Mesendoderm (in vitro differentiated cells): ENCODE measurements around the gene MMP25. TPM values are rescaled to one million over a fixed set of nuclear protein-coding genes. Genes with fewer than 3 reads are reported as not detected.
A peak's percentile ranks its signal among the peaks of the same experiment; 100 is the strongest.

Experiments
- DNase-seq: peaks from one replicate; pipeline ENCODE4 v3.0.0; 2013
- H2AK5ac ChIP-seq: 2 replicates; pipeline ENCODE4 v1.6.1; 2013; ENCODE audit warnings: low read length, inconsistent platforms
- H2BK120ac ChIP-seq: 2 replicates; pipeline ENCODE4 v1.6.1; 2013; ENCODE audit warnings: low read depth, mild to moderate bottlenecking, low read length, moderate library complexity, mixed read lengths
- H2BK15ac ChIP-seq: replicated peaks from 2 replicates; pipeline ENCODE4 v1.6.1; 2013; ENCODE audit warnings: low read depth, mild to moderate bottlenecking, moderate library complexity
- H2BK5ac ChIP-seq: 2 replicates; pipeline ENCODE4 v1.6.1; 2013; ENCODE audit warnings: low read length, inconsistent platforms
- H3K18ac ChIP-seq: 2 replicates; pipeline ENCODE4 v1.6.1; 2013; ENCODE audit warnings: mild to moderate bottlenecking, low read length, mixed read lengths
- H3K23ac ChIP-seq: one replicate; pipeline ENCODE4 v1.6.1; 2013; ENCODE audit warnings: low read length
- H3K27ac ChIP-seq: 2 replicates; pipeline ENCODE4 v1.5.1; 2013; ENCODE audit warnings: low read depth, mild to moderate bottlenecking, inconsistent platforms, low read length, moderate library complexity
- H3K27me3 ChIP-seq: 2 replicates; pipeline ENCODE4 v1.6.1; 2013; ENCODE audit warnings: low read length, control low read depth, mild to moderate bottlenecking, inconsistent platforms; ENCODE audit not compliant: insufficient read depth, poor library complexity
- H3K36me3 ChIP-seq: 2 replicates; pipeline ENCODE4 v1.6.1; 2013; ENCODE audit warnings: low read length, inconsistent platforms; ENCODE audit not compliant: control insufficient read depth, insufficient read depth
- H3K4ac ChIP-seq: one replicate; pipeline ENCODE4 v1.6.1; 2013; ENCODE audit warnings: low read depth, mild to moderate bottlenecking, low read length, moderate library complexity
- H3K4me1 ChIP-seq: 2 replicates; pipeline ENCODE4 v1.6.1; 2013; ENCODE audit warnings: low read depth, low read length, inconsistent platforms; ENCODE audit not compliant: control insufficient read depth
- H3K4me2 ChIP-seq: 2 replicates; pipeline ENCODE4 v1.6.1; 2013; ENCODE audit warnings: low read length
- H3K4me3 ChIP-seq: 2 replicates; pipeline ENCODE4 v1.5.1; 2013; ENCODE audit warnings: mild to moderate bottlenecking, low read length
- H3K56ac ChIP-seq: one replicate; pipeline ENCODE4 v1.6.1; 2013; ENCODE audit warnings: low read length
- H3K79me1 ChIP-seq: 2 replicates; pipeline ENCODE4 v1.6.1; 2013; ENCODE audit warnings: low read length, inconsistent platforms
- H3K79me2 ChIP-seq: 2 replicates; pipeline ENCODE4 v1.6.1; 2013; ENCODE audit warnings: mild to moderate bottlenecking, low read length; ENCODE audit not compliant: control insufficient read depth, insufficient read depth
- H3K9ac ChIP-seq: 2 replicates; pipeline ENCODE4 v1.6.1; 2013; ENCODE audit warnings: low read length, inconsistent platforms
- H4K5ac ChIP-seq: one replicate; pipeline ENCODE4 v1.6.1; 2013; ENCODE audit warnings: low read length
- H4K8ac ChIP-seq: one replicate; pipeline ENCODE4 v1.6.1; 2013; ENCODE audit warnings: low read depth, mild to moderate bottlenecking, control low read depth, low read length, moderate library complexity
- WGBS: extraction: QIAGEN DNeasy Blood & Tissue Kit; methylation state at CpG from one replicate; pipeline ENCODE4 v1.1.7; 2013; ENCODE audit warnings: low lambda C conversion rate, missing lambda C conversion rate; ENCODE audit not compliant: insufficient coverage; ENCODE audit errors: extremely low coverage; 5-methylcytosine and 5-hydroxymethylcytosine counted together
- polyA plus RNA-seq, 2 experiments: library from polyadenylated mRNA; stranded (reverse); fragments of 200-250 nt; gene quantifications; one replicate each; pipeline ENCODE4 v1.2.3, GENCODE V29; 2013

MMP25 gene, protein sequence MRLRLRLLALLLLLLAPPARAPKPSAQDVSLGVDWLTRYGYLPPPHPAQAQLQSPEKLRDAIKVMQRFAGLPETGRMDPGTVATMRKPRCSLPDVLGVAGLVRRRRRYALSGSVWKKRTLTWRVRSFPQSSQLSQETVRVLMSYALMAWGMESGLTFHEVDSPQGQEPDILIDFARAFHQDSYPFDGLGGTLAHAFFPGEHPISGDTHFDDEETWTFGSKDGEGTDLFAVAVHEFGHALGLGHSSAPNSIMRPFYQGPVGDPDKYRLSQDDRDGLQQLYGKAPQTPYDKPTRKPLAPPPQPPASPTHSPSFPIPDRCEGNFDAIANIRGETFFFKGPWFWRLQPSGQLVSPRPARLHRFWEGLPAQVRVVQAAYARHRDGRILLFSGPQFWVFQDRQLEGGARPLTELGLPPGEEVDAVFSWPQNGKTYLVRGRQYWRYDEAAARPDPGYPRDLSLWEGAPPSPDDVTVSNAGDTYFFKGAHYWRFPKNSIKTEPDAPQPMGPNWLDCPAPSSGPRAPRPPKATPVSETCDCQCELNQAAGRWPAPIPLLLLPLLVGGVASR
- polyA plus RNA-seq (2013, experiment 1 of 2) = 8.0 TPM
- polyA plus RNA-seq (2013, experiment 2 of 2) = 8.0 TPM

DNA sequence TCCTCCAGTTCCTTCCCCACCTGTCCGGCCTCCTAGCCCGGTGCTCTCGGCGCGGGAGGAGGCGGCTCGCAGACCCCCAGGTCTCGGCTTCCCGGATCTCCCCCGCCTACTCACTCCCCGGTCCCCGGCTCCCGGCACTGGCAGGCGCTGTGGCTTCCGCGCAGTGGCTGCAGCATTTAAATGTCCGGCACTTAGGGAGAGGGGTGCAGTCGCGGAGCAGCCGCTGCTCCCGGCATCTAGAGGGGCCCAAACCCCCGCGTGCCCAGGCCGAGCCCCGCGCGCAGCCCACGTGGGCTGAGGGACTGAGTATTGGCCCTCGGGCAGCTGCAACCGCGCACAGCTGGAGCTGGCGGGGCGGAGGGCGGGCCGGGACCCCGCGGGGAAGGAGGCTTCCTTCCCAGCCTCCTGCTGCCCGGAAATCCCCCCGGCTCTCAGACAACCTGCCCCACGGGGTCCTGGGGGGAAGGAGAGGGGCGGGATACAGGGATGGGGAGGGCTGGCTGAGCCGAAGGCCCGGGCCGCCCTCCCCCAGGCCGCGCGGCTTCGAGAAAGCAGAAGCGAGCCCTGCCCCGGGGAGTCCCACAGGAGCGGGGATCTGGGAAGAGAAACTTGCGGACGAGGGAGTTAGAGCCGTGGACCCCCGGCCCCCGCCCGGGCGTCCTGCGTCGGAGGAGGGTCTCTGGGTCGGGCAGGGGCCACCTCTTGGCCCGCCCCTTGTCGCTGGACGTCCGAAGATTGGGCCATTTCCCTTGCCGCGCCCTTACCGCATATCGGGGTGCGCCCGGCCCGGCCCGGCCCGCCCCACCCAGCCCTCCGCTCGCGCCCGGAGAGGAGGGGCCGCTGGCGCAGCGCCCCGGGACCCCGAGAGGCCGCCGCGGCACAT, at the start of gene MMP25:
Gene MMP25, plus strand, starts transcription at position 804 of the 883 bp plus-strand sequence. CDS start 357 bp downstream, outside the sequence.
- H3K23ac ChIP-seq = peak within 1 kb of the TSS; percentile 1
- no peak within 1 kb of the TSS for H2BK15ac ChIP-seq
- H3K79me2 ChIP-seq = no peaks in the 10 kb centered on the region
- H3K4me1 ChIP-seq = no peaks in the 10 kb centered on the region
- H3K4me2 ChIP-seq = peak within 1 kb of the TSS; percentile 81
- no peaks in the 10 kb centered on the region for H3K36me3 ChIP-seq
- H3K79me1 ChIP-seq = no peaks in the 10 kb centered on the region
- peak; percentile 26 for DNase-seq
- H3K27me3 ChIP-seq = peaks cover 4% of the 10 kb centered on the region
- H3K18ac ChIP-seq = peak within 1 kb of the TSS; percentile 81
- H3K56ac ChIP-seq = peak within 1 kb of the TSS; percentile 87
- H3K4ac ChIP-seq = peak within 1 kb of the TSS; percentile 83
- no peak within 1 kb of the TSS for H4K8ac ChIP-seq
- H4K5ac ChIP-seq = no peak within 1 kb of the TSS
- H2BK5ac ChIP-seq = no peak within 1 kb of the TSS
- no CpG with 5 or more reads among the region's 86 CpGs for WGBS
- H3K27ac ChIP-seq = peak within 1 kb of the TSS; percentile 20
- peak within 1 kb of the TSS; percentile 43 for H3K4me3 ChIP-seq
- peak within 1 kb of the TSS; percentile 74 for H3K9ac ChIP-seq
- H2AK5ac ChIP-seq = no peak within 1 kb of the TSS
- peak within 1 kb of the TSS; percentile 76 for H2BK120ac ChIP-seq

- H3K18ac ChIP-seq = no peak overlapping the region
- H3K79me1 ChIP-seq = no peaks in the 10 kb centered on the region
- no peak overlapping the region for H2AK5ac ChIP-seq
- H3K4me1 ChIP-seq = no peaks in the 10 kb centered on the region
- H3K56ac ChIP-seq = no peak overlapping the region
- H2BK15ac ChIP-seq = no peak overlapping the region
- H3K4me3 ChIP-seq = no peak overlapping the region
- H3K23ac ChIP-seq = no peak overlapping the region
- no peak overlapping the region for H3K27ac ChIP-seq
- no CpG with 5 or more reads among the region's 6 CpGs for WGBS
- no peak overlapping the region for H3K4me2 ChIP-seq
- no peak overlapping the region for H2BK120ac ChIP-seq
- H2BK5ac ChIP-seq = no peak overlapping the region
- H4K5ac ChIP-seq = no peak overlapping the region
- no peaks in the 10 kb centered on the region for H3K27me3 ChIP-seq
- no peak overlapping the region for H3K4ac ChIP-seq
- H4K8ac ChIP-seq = no peak overlapping the region
- DNase-seq = no peak
- no peaks in the 10 kb centered on the region for H3K79me2 ChIP-seq
- H3K9ac ChIP-seq = no peak overlapping the region
- H3K36me3 ChIP-seq = no peaks in the 10 kb centered on the region
These were observed 46.4 kb upstream of the MMP25 start for GRCh38 chr16:2999929-3000328.

- Histone ChIP-seq H2AK5ac (no peak overlapping the region), H2BK15ac (no peak overlapping the region), H3K79me1 (no peaks in the 10 kb centered on the region), H3K27ac (no peak overlapping the region), H3K4me1 (no peaks in the 10 kb centered on the region), H3K36me3 (no peaks in the 10 kb centered on the region), H3K4me3 (no peak overlapping the region), H3K4ac (no peak overlapping the region), H3K18ac (no peak overlapping the region), H3K4me2 (no peak overlapping the region), H4K5ac (no peak overlapping the region), H3K27me3 (no peaks in the 10 kb centered on the region), H4K8ac (no peak overlapping the region), H2BK120ac (no peak overlapping the region), H3K9ac (no peak overlapping the region), H2BK5ac (no peak overlapping the region), H3K79me2 (no peaks in the 10 kb centered on the region), H3K23ac (no peak overlapping the region), H3K56ac (no peak overlapping the region)
- no CpG with 5 or more reads among the region's 4 CpGs for WGBS
- no peak for DNase-seq
These were observed 45.8 kb upstream of the MMP25 start for GRCh38 chr16:3000540-3000939.

GRCh38 chr16:3001316-3001715, 45.0 kb upstream of the MMP25 start:
- peak; percentile 56 for DNase-seq
- WGBS = no CpG with 5 or more reads among the region's 12 CpGs

DNA sequence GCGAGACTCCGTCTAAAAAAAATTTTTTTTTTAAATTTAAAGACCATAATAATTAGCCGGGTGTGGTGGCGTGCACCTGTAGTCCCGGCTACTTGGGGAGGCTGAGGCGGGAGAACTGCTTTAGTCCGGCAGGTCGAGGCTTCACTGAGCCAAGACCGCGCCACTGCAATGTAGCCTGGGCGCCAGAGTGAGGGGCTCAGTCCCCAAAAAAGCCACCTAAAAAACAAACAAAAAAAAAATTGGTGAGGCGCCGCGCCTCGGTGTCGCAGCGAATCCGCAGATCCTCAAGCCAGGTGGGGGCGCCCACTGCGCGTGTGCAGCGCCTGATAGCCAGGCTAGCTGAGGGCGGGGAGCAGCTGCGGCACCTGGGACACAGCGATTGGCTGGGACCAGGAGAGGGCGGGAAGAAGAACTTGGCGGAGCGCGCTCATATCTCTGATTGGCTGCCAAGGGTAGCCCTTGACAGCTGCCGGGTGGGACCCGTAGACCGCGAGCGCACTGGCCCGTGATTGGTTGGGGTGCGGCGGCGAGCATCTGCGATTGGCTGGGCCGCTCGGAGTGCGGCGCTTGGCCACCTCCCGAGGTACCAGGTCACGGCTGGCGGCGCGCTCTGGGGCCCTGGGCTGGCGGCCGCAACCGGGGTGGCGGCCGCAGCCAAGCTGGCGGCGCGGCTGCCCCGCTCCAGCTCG, 42.6 kb upstream of the MMP25 start:
- WGBS = no CpG with 5 or more reads among the region's 58 CpGs
- Histone ChIP-seq H3K79me1 (no peaks in the 10 kb centered on the region), H2AK5ac (no peak overlapping the region), H3K4me1 (peaks cover 22% of the 10 kb centered on the region), H3K56ac (peak overlapping the region; percentile 25), H4K8ac (no peak overlapping the region), H3K27me3 (no peaks in the 10 kb centered on the region), H3K23ac (no peak overlapping the region), H3K4ac (no peak overlapping the region), H3K18ac (no peak overlapping the region), H2BK15ac (no peak overlapping the region), H4K5ac (no peak overlapping the region), H3K4me3 (no peak overlapping the region), H2BK120ac (no peak overlapping the region), H3K9ac (no peak overlapping the region), H3K79me2 (no peaks in the 10 kb centered on the region), H3K36me3 (no peaks in the 10 kb centered on the region), H3K4me2 (no peak overlapping the region), H3K27ac (no peak overlapping the region), H2BK5ac (no peak overlapping the region)
- peak; percentile 100 for DNase-seq

More at GRCh38 chr16:3001316-3001715, 45.0 kb upstream of the MMP25 start:
- H3K23ac ChIP-seq = no peak overlapping the region
- H3K4me1 ChIP-seq = peaks cover 3% of the 10 kb centered on the region
- H3K27me3 ChIP-seq = no peaks in the 10 kb centered on the region
- H2BK15ac ChIP-seq = no peak overlapping the region
- H4K5ac ChIP-seq = no peak overlapping the region
- H3K56ac ChIP-seq = peak overlapping the region; percentile 44
- H3K4me3 ChIP-seq = no peak overlapping the region
- H2BK120ac ChIP-seq = no peak overlapping the region
- no peak overlapping the region for H3K9ac ChIP-seq
- H3K4me2 ChIP-seq = no peak overlapping the region
- H3K18ac ChIP-seq = no peak overlapping the region
- H3K36me3 ChIP-seq = no peaks in the 10 kb centered on the region
- no peaks in the 10 kb centered on the region for H3K79me1 ChIP-seq
- no peak overlapping the region for H3K27ac ChIP-seq
- no peak overlapping the region for H2BK5ac ChIP-seq
- no peak overlapping the region for H2AK5ac ChIP-seq
- no peaks in the 10 kb centered on the region for H3K79me2 ChIP-seq
- H3K4ac ChIP-seq = no peak overlapping the region
- no peak overlapping the region for H4K8ac ChIP-seq
